Retinal pigment epithelial cell (primary cell): ENCODE measurements around the gene MRTFA.

Source experiments
- DNase-seq: peaks from one replicate; pipeline ENCODE4 v3.0.0-alpha.2; 2010; ENCODE audit warnings: low read depth
- H3K4me3 ChIP-seq: 2 replicates; pipeline ENCODE4 v1.5.1; 2011; ENCODE audit warnings: mild to moderate bottlenecking, low read length, control low read depth, moderate library complexity
- TF ChIP-seq, protein P1 (sequence below): conservative IDR thresholded peaks from 2 replicates; pipeline ENCODE4 v1.5.1; 2011; ENCODE audit warnings: low read depth, low read length, control low read depth, inconsistent platforms

MRTFA gene

DNA sequence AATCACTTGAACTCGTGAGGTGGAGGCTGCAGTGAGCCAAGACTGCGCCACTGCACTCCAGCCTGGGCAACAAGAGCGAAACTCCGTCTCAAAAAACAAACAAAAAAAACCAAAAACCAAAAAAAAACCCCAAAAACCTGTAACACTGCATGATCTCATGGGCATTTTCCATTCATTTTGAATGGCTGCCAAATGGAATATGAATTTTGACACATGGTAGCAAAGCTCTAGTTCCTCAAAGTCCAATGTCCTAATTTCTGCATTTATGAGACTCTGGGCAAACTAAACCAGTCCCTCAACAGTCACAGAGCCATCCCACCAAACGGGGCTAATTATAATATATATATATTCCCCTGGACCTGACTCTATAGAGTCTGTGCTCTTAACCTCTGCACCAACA, 204.4 kb downstream of the MRTFA start:
- H3K4me3 ChIP-seq, result no peak overlapping the region
- TF ChIP-seq, protein P1, sequence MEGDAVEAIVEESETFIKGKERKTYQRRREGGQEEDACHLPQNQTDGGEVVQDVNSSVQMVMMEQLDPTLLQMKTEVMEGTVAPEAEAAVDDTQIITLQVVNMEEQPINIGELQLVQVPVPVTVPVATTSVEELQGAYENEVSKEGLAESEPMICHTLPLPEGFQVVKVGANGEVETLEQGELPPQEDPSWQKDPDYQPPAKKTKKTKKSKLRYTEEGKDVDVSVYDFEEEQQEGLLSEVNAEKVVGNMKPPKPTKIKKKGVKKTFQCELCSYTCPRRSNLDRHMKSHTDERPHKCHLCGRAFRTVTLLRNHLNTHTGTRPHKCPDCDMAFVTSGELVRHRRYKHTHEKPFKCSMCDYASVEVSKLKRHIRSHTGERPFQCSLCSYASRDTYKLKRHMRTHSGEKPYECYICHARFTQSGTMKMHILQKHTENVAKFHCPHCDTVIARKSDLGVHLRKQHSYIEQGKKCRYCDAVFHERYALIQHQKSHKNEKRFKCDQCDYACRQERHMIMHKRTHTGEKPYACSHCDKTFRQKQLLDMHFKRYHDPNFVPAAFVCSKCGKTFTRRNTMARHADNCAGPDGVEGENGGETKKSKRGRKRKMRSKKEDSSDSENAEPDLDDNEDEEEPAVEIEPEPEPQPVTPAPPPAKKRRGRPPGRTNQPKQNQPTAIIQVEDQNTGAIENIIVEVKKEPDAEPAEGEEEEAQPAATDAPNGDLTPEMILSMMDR, result no peak
- DNase-seq, result no peak

DNA sequence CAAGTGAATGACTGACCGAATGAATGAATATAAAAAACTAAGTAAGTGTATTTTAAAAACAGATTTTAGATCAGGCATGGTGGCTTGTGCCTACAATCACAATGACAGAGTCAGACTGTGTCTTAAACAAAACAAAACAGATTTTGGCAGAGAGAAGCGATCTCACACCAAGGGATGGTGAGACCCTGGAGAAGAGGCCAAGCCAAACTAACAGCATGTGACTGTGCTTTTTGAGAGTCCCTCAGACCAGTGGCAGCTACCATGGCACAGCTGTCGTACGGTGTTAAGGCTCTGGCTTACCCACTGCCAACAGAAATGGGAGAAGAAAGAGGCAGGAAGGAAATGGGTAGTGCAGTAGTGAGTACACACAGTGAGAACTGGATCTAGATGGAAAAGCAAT, 205.5 kb downstream of the MRTFA start:
- H3K4me3 ChIP-seq, result no peak overlapping the region
- TF ChIP-seq, protein P1, result no peak
- DNase-seq, result no peak

DNA sequence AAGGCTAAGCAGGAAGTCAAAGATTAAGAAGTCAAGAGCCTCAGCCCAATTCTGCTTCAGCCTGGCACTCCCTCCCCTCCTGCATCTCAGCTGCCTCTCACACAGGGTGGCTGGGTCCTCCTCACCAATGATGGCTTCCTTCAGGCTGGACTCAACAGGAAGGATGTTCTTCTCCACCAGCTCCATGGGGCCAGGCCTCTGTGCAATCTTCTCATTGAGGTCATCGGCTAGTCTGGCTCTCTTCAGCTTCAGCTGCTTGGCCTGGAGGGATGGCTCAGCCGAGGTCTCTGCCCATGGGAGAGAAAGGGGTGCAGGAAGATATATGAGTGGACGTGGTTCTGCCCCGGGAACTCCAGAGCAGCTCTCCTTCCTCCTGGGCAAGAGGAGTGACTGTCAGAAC, 207.0 kb downstream of the MRTFA start:
- TF ChIP-seq, protein P1, result no peak
- H3K4me3 ChIP-seq, result no peak overlapping the region
- no peak for DNase-seq

DNA sequence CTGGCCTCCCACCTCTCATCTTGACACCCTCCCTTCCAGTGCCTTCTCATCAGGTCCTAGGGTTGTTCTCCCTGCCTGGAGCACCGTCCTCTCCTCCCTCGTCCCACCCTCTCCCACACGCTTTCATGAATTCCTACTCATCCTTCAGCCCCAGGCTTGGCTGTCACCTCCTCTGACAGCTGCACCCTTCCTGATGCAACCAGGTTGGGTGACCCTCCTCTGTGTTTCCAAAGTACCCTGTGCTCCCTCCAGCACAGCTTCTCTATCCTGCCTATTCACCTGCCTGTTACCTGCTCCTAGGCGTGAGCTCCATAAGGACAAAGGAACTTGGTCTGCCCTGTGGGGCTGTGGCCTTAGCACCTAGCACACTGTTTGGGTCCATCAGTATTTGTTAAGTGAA, 207.7 kb downstream of the MRTFA start:
- TF ChIP-seq, protein P1, result no peak
- DNase-seq, result no peak
- H3K4me3 ChIP-seq, result no peak overlapping the region

DNA sequence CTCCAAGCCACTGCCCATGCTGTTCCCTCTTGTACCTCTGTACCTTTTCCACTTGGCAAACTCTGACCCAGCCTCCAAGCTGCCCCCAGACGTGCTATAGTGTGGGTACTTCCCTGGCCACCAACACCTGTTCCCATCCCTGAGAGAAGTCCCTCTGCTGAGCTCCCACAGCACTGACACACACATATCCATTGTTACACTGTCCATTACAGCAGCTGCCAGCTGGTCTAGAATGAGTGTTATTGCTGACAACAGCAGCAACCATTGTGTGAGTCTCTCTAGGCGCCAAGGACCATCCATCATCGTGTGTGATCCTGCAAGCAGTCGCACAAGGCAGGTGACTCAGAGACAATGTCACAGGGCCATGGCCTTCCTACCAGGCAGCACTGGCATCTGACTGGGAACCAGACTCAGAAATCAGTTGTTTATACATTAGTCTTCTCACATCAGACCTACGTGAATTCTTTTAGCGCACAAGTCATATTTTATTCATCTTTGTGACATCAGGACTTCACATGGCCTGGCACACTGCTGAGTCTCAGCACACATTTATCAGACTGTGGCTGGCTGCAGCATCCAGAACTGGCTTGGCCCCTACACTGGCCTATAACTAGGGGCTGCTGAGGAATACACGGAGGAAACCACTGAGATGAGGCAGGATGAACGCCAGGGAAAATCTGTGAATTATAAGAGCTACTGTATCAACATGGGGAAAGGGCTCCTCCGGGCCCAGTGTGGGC, 209.8 kb downstream of the MRTFA start:
- H3K4me3 ChIP-seq, result no peak overlapping the region
- TF ChIP-seq, protein P1, result no peak
- DNase-seq, result no peak

DNA sequence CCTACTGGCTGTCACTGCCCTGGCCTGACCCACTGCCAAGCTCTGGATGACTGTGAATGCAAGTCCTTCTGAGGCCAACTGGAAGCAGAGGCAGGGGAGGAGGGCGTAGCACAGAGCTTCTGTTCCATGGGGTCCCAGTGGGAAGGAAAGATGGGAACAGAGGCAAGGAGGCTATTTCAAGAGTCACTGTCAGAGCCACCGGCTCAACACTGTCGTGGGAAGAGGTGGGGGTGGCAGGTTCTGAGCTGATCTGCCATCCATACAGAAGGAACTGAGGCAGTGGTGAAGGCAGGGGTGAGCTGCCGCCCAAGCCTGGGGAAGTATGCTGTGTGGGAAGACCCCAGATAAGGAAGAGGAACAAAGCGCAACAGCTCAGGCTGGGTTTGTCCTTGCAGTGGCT, 211.4 kb downstream of the MRTFA start:
- no peak overlapping the region for H3K4me3 ChIP-seq
- TF ChIP-seq, protein P1, result no peak
- DNase-seq, result no peak

DNA sequence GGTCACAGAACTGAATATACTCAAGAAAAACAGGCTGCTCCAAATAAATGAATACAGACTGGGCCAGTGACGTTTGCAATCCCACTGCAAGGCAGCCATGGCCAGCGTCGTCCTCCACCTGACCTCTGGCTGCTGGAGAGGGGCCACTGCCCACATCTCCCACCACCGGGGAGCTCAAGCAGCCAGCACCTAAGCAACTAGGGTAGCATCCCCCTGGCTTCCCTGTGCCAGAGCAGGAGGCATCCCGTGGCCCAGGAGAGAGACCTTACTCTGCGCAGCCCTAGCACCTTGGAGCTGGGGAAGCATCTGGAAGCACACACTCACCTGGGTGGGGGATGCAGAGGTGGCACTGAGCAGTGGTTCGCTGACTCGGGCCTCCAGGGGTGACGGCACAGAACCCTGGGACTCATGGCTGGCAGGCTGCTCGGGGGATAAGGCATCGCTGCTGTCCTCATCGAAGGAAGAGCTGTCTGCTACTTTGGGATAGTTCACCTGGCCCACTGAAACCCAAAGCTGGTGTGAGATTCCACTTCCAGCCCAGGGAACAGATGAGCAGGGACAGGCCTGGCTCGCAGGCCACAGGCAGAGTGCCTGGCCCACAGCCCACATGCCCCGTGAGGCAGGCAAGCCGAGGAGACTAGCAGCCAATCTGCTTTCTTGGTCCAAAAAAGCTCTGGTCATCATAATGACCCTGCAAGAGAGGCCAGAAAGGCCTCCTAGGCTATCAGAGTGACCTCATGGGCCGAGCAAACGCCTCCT, 212.5 kb downstream of the MRTFA start:
- H3K4me3 ChIP-seq, result no peak overlapping the region
- DNase-seq, result no peak
- TF ChIP-seq, protein P1, result no peak
